HEK293 (cell line): Measurements from ENCODE around the gene IFI27L1.

ENCODE experiments used
- CTCF ChIA-PET: fragments of 350-600 bp; formaldehyde crosslinking; extraction: SDS; loops from one replicate; lab custom pipeline; 2021; ENCODE audit warnings: antibody characterized with exemption; lab: Yijun Ruan, JAX
- POLR2A ChIA-PET: fragments of 300-600 bp; formaldehyde crosslinking; extraction: SDS; loops from one replicate; lab custom pipeline; 2020; ENCODE audit warnings: antibody characterized with exemption, inconsistent platforms; lab: Yijun Ruan, JAX
- H3K27ac ChIP-seq: fragments of 200-500 bp; sonication (Bioruptor generic); 2 replicates; pipeline ENCODE4 v1.5.1; 2014; ENCODE audit warnings: low read depth, low read length, control low read depth, inconsistent platforms; ENCODE audit errors: extremely low read depth
- H3K36me3 ChIP-seq, 2 experiments: fragments of 200-500 bp in 1 of 2; sonication (Bioruptor generic) in 1 of 2; 1 replicate in 1 of 2; 2 replicates in 1 of 2; pipeline ENCODE4 v1.5.1; 2014 to 2017; ENCODE audit warnings: inconsistent platforms in 2 of 2, low read length in 2 of 2; ENCODE audit not compliant: control insufficient read depth in 2 of 2, insufficient read depth in 1 of 2
- H3K4me1 ChIP-seq: fragments of 200-500 bp; sonication (Bioruptor generic); 2 replicates; pipeline ENCODE4 v1.5.1; 2014; ENCODE audit warnings: mild to moderate bottlenecking, low read length, inconsistent platforms; ENCODE audit not compliant: control insufficient read depth, insufficient read depth
- H3K4me3 ChIP-seq: 2 replicates; pipeline ENCODE4 v1.5.1; 2011; ENCODE audit warnings: low read depth, mild to moderate bottlenecking, control low read depth, low read length, moderate library complexity
- H3K9me3 ChIP-seq: fragments of 200-500 bp; sonication (Bioruptor generic); 2 replicates; pipeline ENCODE4 v1.5.1; 2014; ENCODE audit warnings: low read depth, low read length, inconsistent platforms; ENCODE audit not compliant: control insufficient read depth, insufficient read depth
- BCL11A ChIP-seq: fragments of 450-650 bp; formaldehyde crosslinking; IDR thresholded peaks from 2 replicates; pipeline ENCODE4 v1.5.1; 2016; ENCODE audit warnings: low read depth, missing biosample characterization, missing genetic modification characterization
- KLF7 ChIP-seq: fragments of 450-650 bp; formaldehyde crosslinking; IDR thresholded peaks from 2 replicates; pipeline ENCODE4 v1.5.1; 2016; ENCODE audit warnings: missing biosample characterization, missing genetic modification characterization, borderline replicate concordance
- KLF8 ChIP-seq: fragments of 450-650 bp; formaldehyde crosslinking; IDR thresholded peaks from 2 replicates; pipeline ENCODE4 v1.5.1; 2016; ENCODE audit warnings: missing biosample characterization, missing genetic modification characterization
- SP3 ChIP-seq: fragments of 450-650 bp; formaldehyde crosslinking; IDR thresholded peaks from 2 replicates; pipeline ENCODE4 v1.5.1; 2016; ENCODE audit warnings: missing biosample characterization, missing genetic modification characterization
- SP7 ChIP-seq: fragments of 450-650 bp; formaldehyde crosslinking; IDR thresholded peaks from 2 replicates; pipeline ENCODE4 v1.5.1; 2016; ENCODE audit warnings: missing biosample characterization, missing genetic modification characterization
- WT1 ChIP-seq: fragments of 450-650 bp; formaldehyde crosslinking; IDR thresholded peaks from 2 replicates; pipeline ENCODE4 v1.5.1; 2016; ENCODE audit warnings: missing biosample characterization, missing genetic modification characterization
- ZFHX2 ChIP-seq: fragments of 450-650 bp; formaldehyde crosslinking; conservative IDR thresholded peaks from 2 replicates; pipeline ENCODE4 v1.5.1; 2016; ENCODE audit warnings: missing biosample characterization, missing genetic modification characterization
- ZNF146 ChIP-seq: fragments of 450-650 bp; formaldehyde crosslinking; IDR thresholded peaks from 2 replicates; pipeline ENCODE4 v1.5.1; 2016; ENCODE audit warnings: missing biosample characterization, missing genetic modification characterization
- ZNF157 ChIP-seq: fragments of 450-650 bp; formaldehyde crosslinking; IDR thresholded peaks from 2 replicates; pipeline ENCODE4 v1.5.1; 2016; ENCODE audit warnings: missing biosample characterization, missing genetic modification characterization
- ZNF274 ChIP-seq, 2 experiments: fragments of 200-500 bp in 1 of 2; fragments of 450-650 bp in 1 of 2; sonication (Bioruptor generic) in 1 of 2; formaldehyde crosslinking in 1 of 2; IDR thresholded peaks; 2 replicates each; pipeline versions ENCODE4 v1.5.1 to v1.6.1; 2014 to 2016; ENCODE audit warnings: borderline replicate concordance in 1 of 2, inconsistent platforms in 1 of 2, low read length in 1 of 2, missing biosample characterization in 1 of 2, missing genetic modification characterization in 1 of 2
- ZNF311 ChIP-seq: fragments of 450-650 bp; formaldehyde crosslinking; IDR thresholded peaks from 2 replicates; pipeline ENCODE4 v1.5.1; 2017; ENCODE audit warnings: missing biosample characterization, missing genetic modification characterization, borderline replicate concordance
- ZNF433 ChIP-seq: fragments of 450-650 bp; formaldehyde crosslinking; IDR thresholded peaks from 2 replicates; pipeline ENCODE4 v1.5.1; 2016; ENCODE audit warnings: missing biosample characterization, missing genetic modification characterization, low read depth
- ZNF544 ChIP-seq: fragments of 450-650 bp; formaldehyde crosslinking; IDR thresholded peaks from 2 replicates; pipeline ENCODE4 v1.5.0; 2017; ENCODE audit warnings: missing biosample characterization, missing genetic modification characterization
- ZNF610 ChIP-seq: fragments of 450-650 bp; formaldehyde crosslinking; IDR thresholded peaks from 2 replicates; pipeline ENCODE4 v1.5.1; 2016; ENCODE audit warnings: missing biosample characterization, missing genetic modification characterization, borderline replicate concordance
- ZNF623 ChIP-seq: fragments of 450-650 bp; formaldehyde crosslinking; IDR thresholded peaks from 2 replicates; pipeline ENCODE4 v1.5.1; 2016; ENCODE audit warnings: missing biosample characterization, missing genetic modification characterization
- ZNF654 ChIP-seq: fragments of 450-650 bp; formaldehyde crosslinking; IDR thresholded peaks from 2 replicates; pipeline ENCODE4 v1.5.1; 2016; ENCODE audit warnings: low read depth, missing biosample characterization, missing genetic modification characterization
- ZNF664 ChIP-seq: fragments of 450-650 bp; formaldehyde crosslinking; IDR thresholded peaks from 2 replicates; pipeline ENCODE4 v1.5.1; 2016; ENCODE audit warnings: missing biosample characterization, missing genetic modification characterization
- ZNF785 ChIP-seq: fragments of 450-650 bp; formaldehyde crosslinking; IDR thresholded peaks from 2 replicates; pipeline ENCODE4 v1.5.1; 2016; ENCODE audit warnings: missing biosample characterization, missing genetic modification characterization
- TF ChIP-seq, protein P1 (sequence below): fragments of 450-650 bp; formaldehyde crosslinking; IDR thresholded peaks from 2 replicates; pipeline ENCODE4 v1.5.1; 2016; ENCODE audit warnings: missing biosample characterization, missing genetic modification characterization
- TF ChIP-seq, protein P2 (sequence below): fragments of 450-650 bp; IDR thresholded peaks from 2 replicates; pipeline ENCODE4 v1.5.1; 2018; ENCODE audit warnings: missing biosample characterization, missing genetic modification characterization
- TF ChIP-seq, protein P3 (sequence below): fragments of 450-650 bp; formaldehyde crosslinking; IDR thresholded peaks from 2 replicates; pipeline ENCODE4 v1.5.1; 2016; ENCODE audit warnings: missing biosample characterization, missing genetic modification characterization
- TF ChIP-seq, protein P4 (sequence below): fragments of 450-650 bp; formaldehyde crosslinking; IDR thresholded peaks from 2 replicates; pipeline ENCODE4 v1.5.1; 2016; ENCODE audit warnings: missing biosample characterization, missing genetic modification characterization, borderline replicate concordance
- TF ChIP-seq, protein P5 (sequence below): fragments of 450-650 bp; formaldehyde crosslinking; IDR thresholded peaks from 2 replicates; pipeline ENCODE4 v1.5.1; 2016; ENCODE audit warnings: missing biosample characterization, missing genetic modification characterization, low read depth

The IFI27L1 gene

DNA sequence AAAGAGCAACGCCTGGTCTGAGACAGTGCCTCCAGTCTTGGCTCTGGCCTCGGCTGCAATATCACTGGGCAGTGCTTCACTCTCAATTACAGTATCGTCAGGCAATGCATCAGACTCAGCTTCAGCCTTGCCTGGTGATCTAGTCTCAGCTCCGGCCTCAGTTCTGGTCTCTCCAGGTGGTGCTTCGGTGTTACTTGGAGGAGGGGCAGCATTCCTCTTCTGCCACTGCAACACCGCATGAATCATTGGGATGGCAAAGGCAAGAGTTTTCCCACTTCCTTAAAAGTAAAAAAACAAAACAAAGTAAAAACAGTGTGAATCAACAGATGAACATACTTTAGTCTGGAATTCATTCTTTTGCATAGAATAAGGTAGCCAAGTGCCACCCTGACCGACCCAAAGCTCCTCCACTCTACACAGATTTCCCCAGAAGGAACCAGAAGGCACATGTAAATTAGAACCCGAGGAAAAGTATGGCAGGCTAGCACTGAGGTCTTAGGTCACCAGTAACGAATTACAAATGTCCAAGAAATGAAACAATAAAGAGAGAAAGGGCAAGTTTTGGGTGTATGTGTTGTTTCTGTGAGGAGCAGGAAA, 18.7 kb upstream of the IFI27L1 start:
- TF ChIP-seq ZNF157 (tag by site-specific recombination) (no peak), BCL11A (no peak), ZNF311 (tag by site-specific recombination) (no peak)
- TF ChIP-seq, protein P1, sequence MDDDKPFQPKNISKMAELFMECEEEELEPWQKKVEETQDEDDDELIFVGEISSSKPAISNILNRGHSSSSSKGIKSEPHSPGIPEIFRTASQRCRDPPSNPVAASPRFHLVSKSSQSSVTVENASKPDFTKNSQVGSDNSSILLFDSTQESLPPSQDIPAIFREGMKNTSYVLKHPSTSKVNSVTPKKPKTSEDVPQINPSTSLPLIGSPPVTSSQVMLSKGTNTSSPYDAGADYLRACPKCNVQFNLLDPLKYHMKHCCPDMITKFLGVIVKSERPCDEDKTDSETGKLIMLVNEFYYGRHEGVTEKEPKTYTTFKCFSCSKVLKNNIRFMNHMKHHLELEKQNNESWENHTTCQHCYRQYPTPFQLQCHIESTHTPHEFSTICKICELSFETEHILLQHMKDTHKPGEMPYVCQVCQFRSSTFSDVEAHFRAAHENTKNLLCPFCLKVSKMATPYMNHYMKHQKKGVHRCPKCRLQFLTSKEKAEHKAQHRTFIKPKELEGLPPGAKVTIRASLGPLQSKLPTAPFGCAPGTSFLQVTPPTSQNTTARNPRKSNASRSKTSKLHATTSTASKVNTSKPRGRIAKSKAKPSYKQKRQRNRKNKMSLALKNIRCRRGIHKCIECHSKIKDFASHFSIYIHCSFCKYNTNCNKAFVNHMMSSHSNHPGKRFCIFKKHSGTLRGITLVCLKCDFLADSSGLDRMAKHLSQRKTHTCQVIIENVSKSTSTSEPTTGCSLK (tag by site-specific recombination) = no peak
- TF ChIP-seq, protein P2, sequence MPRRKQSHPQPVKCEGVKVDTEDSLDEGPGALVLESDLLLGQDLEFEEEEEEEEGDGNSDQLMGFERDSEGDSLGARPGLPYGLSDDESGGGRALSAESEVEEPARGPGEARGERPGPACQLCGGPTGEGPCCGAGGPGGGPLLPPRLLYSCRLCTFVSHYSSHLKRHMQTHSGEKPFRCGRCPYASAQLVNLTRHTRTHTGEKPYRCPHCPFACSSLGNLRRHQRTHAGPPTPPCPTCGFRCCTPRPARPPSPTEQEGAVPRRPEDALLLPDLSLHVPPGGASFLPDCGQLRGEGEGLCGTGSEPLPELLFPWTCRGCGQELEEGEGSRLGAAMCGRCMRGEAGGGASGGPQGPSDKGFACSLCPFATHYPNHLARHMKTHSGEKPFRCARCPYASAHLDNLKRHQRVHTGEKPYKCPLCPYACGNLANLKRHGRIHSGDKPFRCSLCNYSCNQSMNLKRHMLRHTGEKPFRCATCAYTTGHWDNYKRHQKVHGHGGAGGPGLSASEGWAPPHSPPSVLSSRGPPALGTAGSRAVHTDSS (tag by site-specific recombination) = no peak
- POLR2A ChIA-PET = no interaction called here

DNA sequence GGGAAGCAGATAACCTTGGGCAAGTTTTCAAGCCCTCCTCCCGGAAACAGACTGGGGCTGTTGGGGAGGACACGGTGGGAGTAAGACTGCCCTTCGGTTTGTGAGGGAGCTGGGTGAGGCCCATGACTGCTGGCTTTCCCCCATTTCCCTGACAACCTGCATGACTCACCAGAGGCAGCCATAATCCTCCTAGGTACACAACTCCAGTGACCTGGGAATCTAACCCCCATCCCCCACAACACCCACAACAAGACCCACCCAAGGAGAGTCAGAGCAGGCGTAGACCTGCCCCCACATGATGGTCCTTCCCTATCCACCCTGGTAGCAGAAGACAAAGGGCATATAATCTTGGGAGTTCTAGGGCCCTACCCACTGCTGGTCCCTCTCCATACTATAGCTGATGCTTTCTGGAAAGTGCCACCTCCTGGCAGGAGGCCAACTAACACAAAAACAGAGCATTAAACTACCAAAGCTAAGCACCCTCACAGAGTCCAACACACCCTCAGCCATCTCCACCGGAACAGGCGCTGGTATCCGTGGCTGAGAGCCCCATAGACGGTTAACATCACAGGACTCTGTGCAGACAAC, 14.9 kb upstream of the IFI27L1 start:
- H3K36me3 ChIP-seq = peaks cover 19 to 21% of the 10 kb centered on the region in 2 experiments
- no peak overlapping the region for H3K4me3 ChIP-seq
- CTCF ChIA-PET = interaction anchor here (0.6 to 1.7 kb wide), 4 partner anchors 13 to 63 kb away, joined by 3 to 6 read pairs (median 4); partner anchors contain the start of gene IFI27L2
- H3K4me1 ChIP-seq = peaks cover 9% of the 10 kb centered on the region; the same call in 1 of the 2 replicates
- H3K9me3 ChIP-seq = no peaks in the 10 kb centered on the region
- POLR2A ChIA-PET = interaction anchor here (3.8 kb wide), 1 partner anchor 14 kb away, joined by 25 read pairs; the partner anchor contains the start of genes DDX24 and IFI27L1
- peak overlapping the region; percentile 21 for H3K27ac ChIP-seq
- TF ChIP-seq, protein P3, sequence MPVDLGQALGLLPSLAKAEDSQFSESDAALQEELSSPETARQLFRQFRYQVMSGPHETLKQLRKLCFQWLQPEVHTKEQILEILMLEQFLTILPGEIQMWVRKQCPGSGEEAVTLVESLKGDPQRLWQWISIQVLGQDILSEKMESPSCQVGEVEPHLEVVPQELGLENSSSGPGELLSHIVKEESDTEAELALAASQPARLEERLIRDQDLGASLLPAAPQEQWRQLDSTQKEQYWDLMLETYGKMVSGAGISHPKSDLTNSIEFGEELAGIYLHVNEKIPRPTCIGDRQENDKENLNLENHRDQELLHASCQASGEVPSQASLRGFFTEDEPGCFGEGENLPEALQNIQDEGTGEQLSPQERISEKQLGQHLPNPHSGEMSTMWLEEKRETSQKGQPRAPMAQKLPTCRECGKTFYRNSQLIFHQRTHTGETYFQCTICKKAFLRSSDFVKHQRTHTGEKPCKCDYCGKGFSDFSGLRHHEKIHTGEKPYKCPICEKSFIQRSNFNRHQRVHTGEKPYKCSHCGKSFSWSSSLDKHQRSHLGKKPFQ (tag by site-specific recombination) = no peak
- TF ChIP-seq ZNF785 (tag by site-specific recombination) = no peak
- peak; percentile 61; the same call in 1 of the 2 replicates for TF ChIP-seq KLF8 (tag by site-specific recombination)
- TF ChIP-seq, protein P4, sequence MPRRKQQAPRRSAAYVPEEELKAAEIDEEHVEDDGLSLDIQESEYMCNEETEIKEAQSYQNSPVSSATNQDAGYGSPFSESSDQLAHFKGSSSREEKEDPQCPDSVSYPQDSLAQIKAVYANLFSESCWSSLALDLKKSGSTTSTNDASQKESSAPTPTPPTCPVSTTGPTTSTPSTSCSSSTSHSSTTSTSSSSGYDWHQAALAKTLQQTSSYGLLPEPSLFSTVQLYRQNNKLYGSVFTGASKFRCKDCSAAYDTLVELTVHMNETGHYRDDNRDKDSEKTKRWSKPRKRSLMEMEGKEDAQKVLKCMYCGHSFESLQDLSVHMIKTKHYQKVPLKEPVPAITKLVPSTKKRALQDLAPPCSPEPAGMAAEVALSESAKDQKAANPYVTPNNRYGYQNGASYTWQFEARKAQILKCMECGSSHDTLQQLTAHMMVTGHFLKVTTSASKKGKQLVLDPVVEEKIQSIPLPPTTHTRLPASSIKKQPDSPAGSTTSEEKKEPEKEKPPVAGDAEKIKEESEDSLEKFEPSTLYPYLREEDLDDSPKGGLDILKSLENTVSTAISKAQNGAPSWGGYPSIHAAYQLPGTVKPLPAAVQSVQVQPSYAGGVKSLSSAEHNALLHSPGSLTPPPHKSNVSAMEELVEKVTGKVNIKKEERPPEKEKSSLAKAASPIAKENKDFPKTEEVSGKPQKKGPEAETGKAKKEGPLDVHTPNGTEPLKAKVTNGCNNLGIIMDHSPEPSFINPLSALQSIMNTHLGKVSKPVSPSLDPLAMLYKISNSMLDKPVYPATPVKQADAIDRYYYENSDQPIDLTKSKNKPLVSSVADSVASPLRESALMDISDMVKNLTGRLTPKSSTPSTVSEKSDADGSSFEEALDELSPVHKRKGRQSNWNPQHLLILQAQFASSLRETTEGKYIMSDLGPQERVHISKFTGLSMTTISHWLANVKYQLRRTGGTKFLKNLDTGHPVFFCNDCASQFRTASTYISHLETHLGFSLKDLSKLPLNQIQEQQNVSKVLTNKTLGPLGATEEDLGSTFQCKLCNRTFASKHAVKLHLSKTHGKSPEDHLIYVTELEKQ (tag by site-specific recombination) = no peak
- TF ChIP-seq KLF7 = no peak
- no peak for TF ChIP-seq ZNF654
- TF ChIP-seq ZFHX2 = peak; percentile 99
- no peak for TF ChIP-seq ZNF664 (tag by site-specific recombination)
- peak; percentile 91 for TF ChIP-seq ZNF544 (tag by site-specific recombination)
- no peak for TF ChIP-seq ZNF433 (tag by site-specific recombination)
- no peak for TF ChIP-seq ZNF274 (IDR thresholded peaks at IDR 0.05; ENCODE audit: low read length)
- no peak for TF ChIP-seq ZNF274 (tag by site-specific recombination; IDR thresholded peaks at IDR 0.05; ENCODE audit: borderline replicate concordance)
- TF ChIP-seq ZNF610 (tag by site-specific recombination) = 0 out of 2 replicates have a peak, but pooled peaks have one; percentile 20
- TF ChIP-seq SP3 = no peak; the same call in 1 of the 2 replicates
- peak; percentile 91 for TF ChIP-seq WT1
- no peak for TF ChIP-seq ZNF623
- TF ChIP-seq, protein P5, sequence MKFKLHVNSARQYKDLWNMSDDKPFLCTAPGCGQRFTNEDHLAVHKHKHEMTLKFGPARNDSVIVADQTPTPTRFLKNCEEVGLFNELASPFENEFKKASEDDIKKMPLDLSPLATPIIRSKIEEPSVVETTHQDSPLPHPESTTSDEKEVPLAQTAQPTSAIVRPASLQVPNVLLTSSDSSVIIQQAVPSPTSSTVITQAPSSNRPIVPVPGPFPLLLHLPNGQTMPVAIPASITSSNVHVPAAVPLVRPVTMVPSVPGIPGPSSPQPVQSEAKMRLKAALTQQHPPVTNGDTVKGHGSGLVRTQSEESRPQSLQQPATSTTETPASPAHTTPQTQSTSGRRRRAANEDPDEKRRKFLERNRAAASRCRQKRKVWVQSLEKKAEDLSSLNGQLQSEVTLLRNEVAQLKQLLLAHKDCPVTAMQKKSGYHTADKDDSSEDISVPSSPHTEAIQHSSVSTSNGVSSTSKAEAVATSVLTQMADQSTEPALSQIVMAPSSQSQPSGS = no peak
- TF ChIP-seq SP7 (tag by site-specific recombination) = peak; percentile 70
- no peak for TF ChIP-seq ZNF146 (tag by site-specific recombination)

More for the DNA sequence above, 18.7 kb upstream of the IFI27L1 start:
- H3K4me3 ChIP-seq = no peak overlapping the region
- H3K36me3 ChIP-seq = peaks cover 54 to 56% of the 10 kb centered on the region in 2 experiments
- H3K27ac ChIP-seq = no peak overlapping the region
- CTCF ChIA-PET = interaction anchor here (0.5 to 0.9 kb wide), 2 partner anchors 10 to 27 kb away, joined by 3 read pairs; no protein-coding TSS in a partner anchor
- H3K4me1 ChIP-seq = peaks cover 9% of the 10 kb centered on the region; the same call in 1 of the 2 replicates
- H3K9me3 ChIP-seq = no peaks in the 10 kb centered on the region
